Progenitor cell of endocrine pancreas (in vitro differentiated cells): Measurements from ENCODE around the gene SZRD1. TPM values are rescaled to one million over a fixed set of nuclear protein-coding genes. Genes with fewer than 3 reads are reported as not detected.

Experiments
- DNase-seq: peaks from one replicate; pipeline ENCODE4 v3.0.0; 2021; ENCODE audit warnings: low spot score; ENCODE audit not compliant: unreplicated experiment
- H3K27ac Mint-ChIP-seq: 2 replicates; pipeline ENCODE4 v1.8.0; 2021; ENCODE audit warnings: mild to moderate bottlenecking, moderate library complexity, mixed read lengths
- H3K27me3 Mint-ChIP-seq: 2 replicates; pipeline ENCODE4 v1.8.0; 2021; ENCODE audit warnings: mixed read lengths
- H3K36me3 Mint-ChIP-seq: 2 replicates; pipeline ENCODE4 v1.8.0; 2022; ENCODE audit warnings: mixed read lengths; ENCODE audit not compliant: insufficient read depth
- H3K4me1 Mint-ChIP-seq: 2 replicates; pipeline ENCODE4 v1.8.0; 2021; ENCODE audit warnings: low read depth, mixed read lengths
- H3K4me3 Mint-ChIP-seq: 2 replicates; pipeline ENCODE4 v1.8.0; 2021; ENCODE audit warnings: low read depth, mild to moderate bottlenecking, moderate library complexity, mixed read lengths
- H3K9me3 Mint-ChIP-seq: 2 replicates; pipeline ENCODE4 v1.8.0; 2021; ENCODE audit warnings: low read depth, mixed read lengths
- total RNA-seq: library from RNA; stranded (reverse); gene quantifications from 2 replicates; pipeline ENCODE4 v1.2.1, GENCODE V29; 2021
- TF ChIP-seq, protein P1 (sequence below): fragments of 200-600 bp; sonication (generic); IDR thresholded peaks from one replicate; pipeline ENCODE4 v1.5.0; 2021; ENCODE audit warnings: antibody characterized with exemption, mild to moderate bottlenecking; ENCODE audit not compliant: unreplicated experiment

Gene SZRD1
- total RNA-seq, 1 donor from 2014 or later = 119 TPM

DNA sequence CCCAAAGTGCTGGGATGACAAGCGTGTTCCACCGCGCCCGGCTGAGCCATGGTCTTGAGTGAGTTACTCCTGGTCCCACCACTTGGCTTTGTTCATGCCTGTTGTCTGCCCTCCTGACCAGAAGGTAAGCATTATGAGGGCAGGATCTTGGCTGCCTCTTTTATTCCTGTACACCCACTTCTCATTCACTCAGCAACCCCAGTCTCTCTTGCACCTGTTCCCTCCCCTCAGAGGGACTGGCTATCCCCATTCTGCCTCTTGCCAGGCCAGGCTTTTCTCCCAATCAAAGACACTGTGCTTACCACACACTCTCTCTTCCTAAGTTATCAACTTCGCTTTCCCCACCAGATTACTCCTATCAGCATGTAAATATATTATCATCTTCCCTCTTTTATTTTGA lies 43.8 kb downstream of the SZRD1 start:
- Mint-ChIP-seq H3K27me3 (peaks cover 9% of the 10 kb centered on the region), H3K4me3 (no peak overlapping the region), H3K4me1 (no peaks in the 10 kb centered on the region), H3K36me3 (no peaks in the 10 kb centered on the region), H3K27ac (no peak overlapping the region), H3K9me3 (no peaks in the 10 kb centered on the region)
- DNase-seq = no peak
- TF ChIP-seq, protein P1, sequence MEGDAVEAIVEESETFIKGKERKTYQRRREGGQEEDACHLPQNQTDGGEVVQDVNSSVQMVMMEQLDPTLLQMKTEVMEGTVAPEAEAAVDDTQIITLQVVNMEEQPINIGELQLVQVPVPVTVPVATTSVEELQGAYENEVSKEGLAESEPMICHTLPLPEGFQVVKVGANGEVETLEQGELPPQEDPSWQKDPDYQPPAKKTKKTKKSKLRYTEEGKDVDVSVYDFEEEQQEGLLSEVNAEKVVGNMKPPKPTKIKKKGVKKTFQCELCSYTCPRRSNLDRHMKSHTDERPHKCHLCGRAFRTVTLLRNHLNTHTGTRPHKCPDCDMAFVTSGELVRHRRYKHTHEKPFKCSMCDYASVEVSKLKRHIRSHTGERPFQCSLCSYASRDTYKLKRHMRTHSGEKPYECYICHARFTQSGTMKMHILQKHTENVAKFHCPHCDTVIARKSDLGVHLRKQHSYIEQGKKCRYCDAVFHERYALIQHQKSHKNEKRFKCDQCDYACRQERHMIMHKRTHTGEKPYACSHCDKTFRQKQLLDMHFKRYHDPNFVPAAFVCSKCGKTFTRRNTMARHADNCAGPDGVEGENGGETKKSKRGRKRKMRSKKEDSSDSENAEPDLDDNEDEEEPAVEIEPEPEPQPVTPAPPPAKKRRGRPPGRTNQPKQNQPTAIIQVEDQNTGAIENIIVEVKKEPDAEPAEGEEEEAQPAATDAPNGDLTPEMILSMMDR = no peak

- no peaks in the 10 kb centered on the region for H3K9me3 Mint-ChIP-seq
Observed at GRCh38 chr1:16413191-16413590, 46.1 kb downstream of the SZRD1 start.

DNA sequence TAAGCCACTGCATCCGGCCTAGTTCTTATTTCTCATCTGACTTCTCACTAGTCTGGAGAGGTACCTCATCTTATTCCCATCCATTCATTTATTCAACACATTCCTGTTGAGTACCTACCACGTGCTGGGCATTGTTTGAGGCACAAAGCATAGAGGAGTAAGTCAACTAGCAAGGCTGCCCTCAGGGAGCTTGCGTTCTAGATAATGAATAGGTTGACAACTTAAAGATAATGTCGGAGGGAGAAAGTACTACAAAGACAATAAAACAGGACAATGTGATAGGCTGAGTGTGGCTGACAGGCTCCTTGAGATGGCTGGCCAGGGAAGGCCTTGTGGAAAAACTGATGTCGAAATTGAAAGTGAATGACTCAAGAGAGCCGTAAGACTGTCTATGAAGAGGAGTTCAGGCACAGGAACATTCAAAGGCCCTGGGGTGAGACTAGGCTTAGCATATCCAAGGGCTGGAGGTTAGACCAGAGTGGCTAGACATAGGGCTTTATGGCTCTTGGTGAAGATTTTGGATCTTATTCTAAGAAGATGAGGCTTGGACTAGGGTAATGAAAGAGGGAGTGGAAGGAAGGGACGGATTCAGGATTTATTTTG lies 51.9 kb downstream of the SZRD1 start:
- H3K27ac Mint-ChIP-seq = no peak overlapping the region
- H3K27me3 Mint-ChIP-seq = peaks cover 20% of the 10 kb centered on the region
- H3K4me1 Mint-ChIP-seq = no peaks in the 10 kb centered on the region
- TF ChIP-seq, protein P1 = no peak
- DNase-seq = no peak
- no peak overlapping the region for H3K4me3 Mint-ChIP-seq
- no peaks in the 10 kb centered on the region for H3K36me3 Mint-ChIP-seq
- H3K9me3 Mint-ChIP-seq = no peaks in the 10 kb centered on the region

More at GRCh38 chr1:16413191-16413590, 46.1 kb downstream of the SZRD1 start:
- Mint-ChIP-seq H3K4me1 (no peaks in the 10 kb centered on the region), H3K4me3 (no peak overlapping the region), H3K27ac (no peak overlapping the region), H3K36me3 (no peaks in the 10 kb centered on the region), H3K27me3 (peaks cover 9% of the 10 kb centered on the region)
- no peak for DNase-seq
- TF ChIP-seq, protein P1 = no peak

- H3K36me3 Mint-ChIP-seq = no peaks in the 10 kb centered on the region
- no peak for DNase-seq
- H3K4me3 Mint-ChIP-seq = no peak overlapping the region
- H3K9me3 Mint-ChIP-seq = no peaks in the 10 kb centered on the region
- H3K4me1 Mint-ChIP-seq = no peaks in the 10 kb centered on the region
- peaks cover 20% of the 10 kb centered on the region for H3K27me3 Mint-ChIP-seq
- TF ChIP-seq, protein P1 = no peak
- no peak overlapping the region for H3K27ac Mint-ChIP-seq
Observed at GRCh38 chr1:16420424-16421118, 53.5 kb downstream of the SZRD1 start.

DNA sequence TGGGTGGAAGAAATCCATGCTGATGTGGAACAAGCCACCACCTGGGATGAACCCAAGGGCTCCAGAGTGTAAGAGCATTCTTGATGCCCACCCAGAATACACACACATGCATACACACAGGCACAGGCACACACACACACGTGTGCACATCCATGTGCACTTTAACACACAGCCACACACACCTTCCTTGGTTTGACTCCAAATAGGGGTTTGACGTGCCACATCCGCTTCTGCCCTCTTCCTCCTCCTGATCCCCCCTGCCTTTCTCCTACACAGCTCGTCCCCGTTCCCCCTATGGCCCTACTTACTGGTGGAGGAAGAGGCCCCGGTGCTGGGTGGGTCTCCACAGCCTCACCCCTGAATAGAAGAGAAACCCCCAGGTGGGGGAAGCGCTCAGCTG lies 54.2 kb downstream of the SZRD1 start:
- TF ChIP-seq, protein P1 = no peak

More for the DNA sequence above, 54.2 kb downstream of the SZRD1 start:
- peaks cover 20% of the 10 kb centered on the region for H3K27me3 Mint-ChIP-seq
- H3K36me3 Mint-ChIP-seq = no peaks in the 10 kb centered on the region
- DNase-seq = no peak
- H3K9me3 Mint-ChIP-seq = no peaks in the 10 kb centered on the region
- H3K27ac Mint-ChIP-seq = no peak overlapping the region
- H3K4me1 Mint-ChIP-seq = no peaks in the 10 kb centered on the region
- no peak overlapping the region for H3K4me3 Mint-ChIP-seq
